ENCODE measurements around the gene MSX1. TPM values are rescaled to one million over a fixed set of nuclear protein-coding genes. Genes with fewer than 3 reads are reported as not detected.

Gene MSX1
- polyA plus RNA-seq, 1 donor (not counting 4 experiments of a cell fraction or from before 2014, with no cell fraction given): not detected

DNA sequence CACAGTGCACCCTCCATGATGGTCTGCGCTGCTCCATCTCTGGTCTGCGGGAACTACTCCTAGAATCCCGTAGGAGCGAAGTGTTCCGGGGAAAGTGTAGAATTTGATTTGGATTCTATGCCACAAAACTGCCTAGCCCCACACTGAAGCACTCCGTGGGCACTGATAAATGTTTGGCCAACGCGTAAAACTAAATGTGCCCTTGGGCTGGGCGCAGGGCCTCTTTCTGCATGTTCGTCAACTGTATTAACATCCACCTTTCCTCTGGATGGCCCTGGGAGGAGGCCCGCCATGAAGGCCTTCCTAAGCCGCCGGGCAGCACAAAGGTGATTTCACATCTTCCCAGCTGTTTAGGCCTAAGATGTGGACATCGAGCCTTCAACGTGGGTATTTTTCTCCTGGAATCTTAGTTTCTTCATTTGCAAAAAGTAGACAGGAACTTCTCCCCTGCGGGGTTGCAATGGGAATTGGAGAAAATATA is 2.6 kb downstream of the MSX1 start:
- Histone ChIP-seq H4K20me1 (ENCODE audit: control insufficient read depth, extremely low read depth, insufficient read depth, low read length) (peaks cover 10% of the 10 kb centered on the region), H3K36me3 (ENCODE audit: control insufficient read depth in 2 of 2, extremely low read depth in 1 of 2, insufficient read depth in 2 of 2, low read length in 2 of 2) (no peaks in the 10 kb centered on the region), H3K27me3 (ENCODE audit: control insufficient read depth, extremely low read depth, insufficient read depth, low read length) (peaks cover 99% of the 10 kb centered on the region), H3K79me2 (ENCODE audit: control insufficient read depth, insufficient read depth, low read length) (no peaks in the 10 kb centered on the region), H3K27ac (ENCODE audit: control insufficient read depth, insufficient read depth, low read length) (no peak overlapping the region), H3K4me2 (ENCODE audit: control insufficient read depth, extremely low read depth, insufficient read depth, low read depth, low read length) (no peak overlapping the region), H3K9me3 (ENCODE audit: control insufficient read depth, low read depth, low read length) (no peaks in the 10 kb centered on the region), H3K4me3 (ENCODE audit: control insufficient read depth in 2 of 3, extremely low read depth in 1 of 3, insufficient read depth in 2 of 3, low read depth in 1 of 3, low read length in 3 of 3) (no peak overlapping the region), H3K4me1 (ENCODE audit: control insufficient read depth, extremely low read depth, insufficient read depth, low read length) (peaks cover 4% of the 10 kb centered on the region), H3K9me1 (ENCODE audit: control insufficient read depth, extremely low read depth, insufficient read depth, low read length) (no peaks in the 10 kb centered on the region), H2AFZ (ENCODE audit: control insufficient read depth, low read length) (no peak overlapping the region), H3K9ac (ENCODE audit: control insufficient read depth, extremely low read depth, insufficient read depth, low read length) (no peak overlapping the region)
- dilution Hi-C loops (cut with MboI; ENCODE audit: extremely low pct_ligation_motif_present, low sequenced_read_pairs): no loop called here
- FAIRE-seq (no peak), DNase-seq (ENCODE audit: low read depth, low spot score) (no peak)
- peak; percentile 42 for TF ChIP-seq EZH2 (IDR thresholded peaks at IDR 0.05; ENCODE audit: low read length)
- TF ChIP-seq, protein P1, sequence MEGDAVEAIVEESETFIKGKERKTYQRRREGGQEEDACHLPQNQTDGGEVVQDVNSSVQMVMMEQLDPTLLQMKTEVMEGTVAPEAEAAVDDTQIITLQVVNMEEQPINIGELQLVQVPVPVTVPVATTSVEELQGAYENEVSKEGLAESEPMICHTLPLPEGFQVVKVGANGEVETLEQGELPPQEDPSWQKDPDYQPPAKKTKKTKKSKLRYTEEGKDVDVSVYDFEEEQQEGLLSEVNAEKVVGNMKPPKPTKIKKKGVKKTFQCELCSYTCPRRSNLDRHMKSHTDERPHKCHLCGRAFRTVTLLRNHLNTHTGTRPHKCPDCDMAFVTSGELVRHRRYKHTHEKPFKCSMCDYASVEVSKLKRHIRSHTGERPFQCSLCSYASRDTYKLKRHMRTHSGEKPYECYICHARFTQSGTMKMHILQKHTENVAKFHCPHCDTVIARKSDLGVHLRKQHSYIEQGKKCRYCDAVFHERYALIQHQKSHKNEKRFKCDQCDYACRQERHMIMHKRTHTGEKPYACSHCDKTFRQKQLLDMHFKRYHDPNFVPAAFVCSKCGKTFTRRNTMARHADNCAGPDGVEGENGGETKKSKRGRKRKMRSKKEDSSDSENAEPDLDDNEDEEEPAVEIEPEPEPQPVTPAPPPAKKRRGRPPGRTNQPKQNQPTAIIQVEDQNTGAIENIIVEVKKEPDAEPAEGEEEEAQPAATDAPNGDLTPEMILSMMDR (optimal IDR thresholded peaks at IDR 0.05 in 1 of 3, IDR thresholded peaks at IDR 0.05 in 1 of 3, conservative IDR thresholded peaks at IDR 0.05 in 1 of 3; ENCODE audit: extremely low read depth in 1 of 3, insufficient read depth in 2 of 3, low read length in 3 of 3): no peak

DNA sequence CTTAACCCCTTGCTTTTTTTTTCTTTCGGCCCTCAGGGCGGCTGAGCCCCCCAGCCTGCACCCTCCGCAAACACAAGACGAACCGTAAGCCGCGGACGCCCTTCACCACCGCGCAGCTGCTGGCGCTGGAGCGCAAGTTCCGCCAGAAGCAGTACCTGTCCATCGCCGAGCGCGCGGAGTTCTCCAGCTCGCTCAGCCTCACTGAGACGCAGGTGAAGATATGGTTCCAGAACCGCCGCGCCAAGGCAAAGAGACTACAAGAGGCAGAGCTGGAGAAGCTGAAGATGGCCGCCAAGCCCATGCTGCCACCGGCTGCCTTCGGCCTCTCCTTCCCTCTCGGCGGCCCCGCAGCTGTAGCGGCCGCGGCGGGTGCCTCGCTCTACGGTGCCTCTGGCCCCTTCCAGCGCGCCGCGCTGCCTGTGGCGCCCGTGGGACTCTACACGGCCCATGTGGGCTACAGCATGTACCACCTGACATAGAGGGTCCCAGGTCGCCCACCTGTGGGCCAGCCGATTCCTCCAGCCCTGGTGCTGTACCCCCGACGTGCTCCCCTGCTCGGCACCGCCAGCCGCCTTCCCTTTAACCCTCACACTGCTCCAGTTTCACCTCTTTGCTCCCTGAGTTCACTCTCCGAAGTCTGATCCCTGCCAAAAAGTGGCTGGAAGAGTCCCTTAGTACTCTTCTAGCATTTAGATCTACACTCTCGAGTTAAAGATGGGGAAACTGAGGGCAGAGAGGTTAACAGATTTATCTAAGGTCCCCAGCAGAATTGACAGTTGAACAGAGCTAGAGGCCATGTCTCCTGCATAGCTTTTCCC is 3.4 kb downstream of the MSX1 start:
- H3K9me1 ChIP-seq (ENCODE audit: control insufficient read depth, extremely low read depth, insufficient read depth, low read length): no peaks in the 10 kb centered on the region
- no peak overlapping the region for H3K9ac ChIP-seq (ENCODE audit: control insufficient read depth, extremely low read depth, insufficient read depth, low read length)
- no peak for DNase-seq (ENCODE audit: low read depth, low spot score)
- H3K36me3 ChIP-seq (ENCODE audit: control insufficient read depth in 2 of 2, extremely low read depth in 1 of 2, insufficient read depth in 2 of 2, low read length in 2 of 2): no peaks in the 10 kb centered on the region
- no peak overlapping the region for H3K4me3 ChIP-seq (ENCODE audit: control insufficient read depth in 2 of 3, extremely low read depth in 1 of 3, insufficient read depth in 2 of 3, low read depth in 1 of 3, low read length in 3 of 3)
- peaks cover 10% of the 10 kb centered on the region for H4K20me1 ChIP-seq (ENCODE audit: control insufficient read depth, extremely low read depth, insufficient read depth, low read length)
- H2AFZ ChIP-seq (ENCODE audit: control insufficient read depth, low read length): no peak overlapping the region
- H3K79me2 ChIP-seq (ENCODE audit: control insufficient read depth, insufficient read depth, low read length): no peaks in the 10 kb centered on the region
- dilution Hi-C loops (cut with MboI; ENCODE audit: extremely low pct_ligation_motif_present, low sequenced_read_pairs): no loop called here
- H3K9me3 ChIP-seq (ENCODE audit: control insufficient read depth, low read depth, low read length): no peaks in the 10 kb centered on the region
- no peak for FAIRE-seq
- no peak overlapping the region for H3K27ac ChIP-seq (ENCODE audit: control insufficient read depth, insufficient read depth, low read length)
- peaks cover 99% of the 10 kb centered on the region for H3K27me3 ChIP-seq (ENCODE audit: control insufficient read depth, extremely low read depth, insufficient read depth, low read length)
- peak; percentile 51 for TF ChIP-seq EZH2 (IDR thresholded peaks at IDR 0.05; ENCODE audit: low read length)
- TF ChIP-seq, protein P1 (optimal IDR thresholded peaks at IDR 0.05 in 1 of 3, IDR thresholded peaks at IDR 0.05 in 1 of 3, conservative IDR thresholded peaks at IDR 0.05 in 1 of 3; ENCODE audit: extremely low read depth in 1 of 3, insufficient read depth in 2 of 3, low read length in 3 of 3): no peak
- H3K4me1 ChIP-seq (ENCODE audit: control insufficient read depth, extremely low read depth, insufficient read depth, low read length): peaks cover 4% of the 10 kb centered on the region
- no peak overlapping the region for H3K4me2 ChIP-seq (ENCODE audit: control insufficient read depth, extremely low read depth, insufficient read depth, low read depth, low read length)
